ENCODE results near the gene PIH1D1.

DNA sequence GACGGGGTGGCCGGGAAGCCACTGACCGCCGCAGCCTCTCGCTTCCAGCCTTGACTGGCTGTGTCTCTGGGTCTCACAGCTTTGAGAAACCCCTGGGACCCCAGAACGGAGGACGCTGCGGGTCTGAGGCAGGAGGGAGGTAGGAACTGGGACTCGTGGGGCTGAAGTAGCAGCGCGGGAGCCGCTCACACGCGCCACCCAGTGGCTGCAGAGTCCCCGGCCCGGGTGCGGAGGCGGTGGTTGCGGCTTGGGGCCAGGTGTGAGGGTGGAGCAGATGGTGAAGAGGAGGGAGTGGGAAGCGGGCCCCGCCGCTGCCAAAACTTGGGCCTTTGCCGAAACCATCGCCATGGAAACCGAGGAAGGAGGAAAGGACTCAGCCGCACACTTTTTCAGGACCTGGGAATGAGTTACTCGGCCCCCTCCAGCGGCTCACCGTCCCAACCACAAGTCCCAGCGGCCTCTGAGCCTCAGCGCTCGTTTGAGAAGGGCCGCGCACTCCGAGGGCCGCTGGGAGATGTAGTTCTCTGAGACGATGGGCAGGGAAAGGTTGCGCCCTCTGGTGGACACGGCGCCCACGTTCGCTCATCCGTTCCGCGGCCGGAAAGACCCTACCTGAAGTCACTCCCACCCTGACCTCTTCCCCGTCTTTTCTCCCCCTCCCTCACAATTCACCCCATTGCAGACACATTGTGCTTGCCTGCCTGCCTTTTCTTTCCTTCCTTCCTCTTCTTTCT is 8.1 kb downstream of the PIH1D1 start:
- TF ChIP-seq ZNF274 (IDR thresholded peaks at IDR 0.05; ENCODE audit: low read depth, low read length) (no peak), YY1 (IDR thresholded peaks at IDR 0.05; ENCODE audit: insufficient read depth, insufficient read length) (no peak), SUZ12 (IDR thresholded peaks at IDR 0.05; ENCODE audit: extremely low read depth, insufficient read depth, insufficient read length) (no peak)

Measured in NT2/D1 (cell line).